Measurements from ENCODE around the gene MYO5B.

Gene MYO5B

GRCh38 chr18:49884959-49885358 is 310.0 kb downstream of the MYO5B start:
- Histone ChIP-seq H4K8ac (ENCODE audit: low read depth, low read length) (no peak overlapping the region), H3K56ac (ENCODE audit: low read length) (no peak overlapping the region)
- WGBS (ENCODE audit: extremely low coverage, insufficient coverage, low lambda C conversion rate) = no CpG with 5 or more reads among the region's 2 CpGs

GRCh38 chr18:49884465-49884864 is 310.5 kb downstream of the MYO5B start:
- no peaks in the 10 kb centered on the region for H3K79me2 ChIP-seq (ENCODE audit: control insufficient read depth, insufficient read depth, low read length)
- H4K8ac ChIP-seq (ENCODE audit: low read depth, low read length) = no peak overlapping the region
- H3K9ac ChIP-seq (ENCODE audit: low read length) = no peak overlapping the region
- no CpG with 5 or more reads among the region's 4 CpGs for WGBS (ENCODE audit: extremely low coverage, insufficient coverage, low lambda C conversion rate)
- H2BK120ac ChIP-seq (ENCODE audit: low read depth, low read length) = no peak overlapping the region
- no peaks in the 10 kb centered on the region for H3K36me3 ChIP-seq (ENCODE audit: control insufficient read depth, insufficient read depth, low read length)
- no peak overlapping the region for H2AK5ac ChIP-seq (ENCODE audit: low read length)
- H3K79me1 ChIP-seq (ENCODE audit: low read length) = no peaks in the 10 kb centered on the region
- no peak overlapping the region for H4K5ac ChIP-seq (ENCODE audit: low read length)
- no peak for DNase-seq
- H3K27ac ChIP-seq (ENCODE audit: low read depth, low read length) = no peak overlapping the region
- no peak overlapping the region for H3K4me3 ChIP-seq (ENCODE audit: low read length)
- peaks cover 3% of the 10 kb centered on the region for H3K4me1 ChIP-seq (ENCODE audit: control insufficient read depth, low read depth, low read length)
- no peak overlapping the region for H2BK15ac ChIP-seq (replicated peaks; ENCODE audit: low read depth)
- no peak overlapping the region for H3K23ac ChIP-seq (ENCODE audit: low read length)
- H3K4ac ChIP-seq (ENCODE audit: low read depth, low read length) = no peak overlapping the region
- H3K27me3 ChIP-seq (ENCODE audit: insufficient read depth, low read length, poor library complexity) = no peaks in the 10 kb centered on the region
- H3K56ac ChIP-seq (ENCODE audit: low read length) = no peak overlapping the region
- H2BK5ac ChIP-seq (ENCODE audit: low read length) = no peak overlapping the region
- no peak overlapping the region for H3K18ac ChIP-seq (ENCODE audit: low read length)
- H3K4me2 ChIP-seq (ENCODE audit: low read length) = no peak overlapping the region

More at GRCh38 chr18:49884959-49885358, 310.0 kb downstream of the MYO5B start:
- H3K23ac ChIP-seq (ENCODE audit: low read length) = no peak overlapping the region
- peaks cover 6% of the 10 kb centered on the region for H3K4me1 ChIP-seq (ENCODE audit: control insufficient read depth, low read depth, low read length)
- H3K4ac ChIP-seq (ENCODE audit: low read depth, low read length) = no peak overlapping the region
- no peak for DNase-seq
- no peaks in the 10 kb centered on the region for H3K36me3 ChIP-seq (ENCODE audit: control insufficient read depth, insufficient read depth, low read length)
- no peak overlapping the region for H2BK120ac ChIP-seq (ENCODE audit: low read depth, low read length)
- H3K18ac ChIP-seq (ENCODE audit: low read length) = no peak overlapping the region
- no peaks in the 10 kb centered on the region for H3K79me2 ChIP-seq (ENCODE audit: control insufficient read depth, insufficient read depth, low read length)
- H3K27ac ChIP-seq (ENCODE audit: low read depth, low read length) = no peak overlapping the region
- H3K4me3 ChIP-seq (ENCODE audit: low read length) = no peak overlapping the region
- no peak overlapping the region for H3K9ac ChIP-seq (ENCODE audit: low read length)
- no peak overlapping the region for H4K5ac ChIP-seq (ENCODE audit: low read length)
- H3K4me2 ChIP-seq (ENCODE audit: low read length) = no peak overlapping the region
- H3K27me3 ChIP-seq (ENCODE audit: insufficient read depth, low read length, poor library complexity) = no peaks in the 10 kb centered on the region
- no peak overlapping the region for H2AK5ac ChIP-seq (ENCODE audit: low read length)
- H2BK15ac ChIP-seq (replicated peaks; ENCODE audit: low read depth) = no peak overlapping the region
- H2BK5ac ChIP-seq (ENCODE audit: low read length) = no peak overlapping the region
- no peaks in the 10 kb centered on the region for H3K79me1 ChIP-seq (ENCODE audit: low read length)

GRCh38 chr18:49880661-49881060 is 314.3 kb downstream of the MYO5B start:
- no peak overlapping the region for H2BK120ac ChIP-seq (ENCODE audit: low read depth, low read length)
- no peak overlapping the region for H3K4ac ChIP-seq (ENCODE audit: low read depth, low read length)
- no peak overlapping the region for H2BK5ac ChIP-seq (ENCODE audit: low read length)
- H2AK5ac ChIP-seq (ENCODE audit: low read length) = no peak overlapping the region
- H3K18ac ChIP-seq (ENCODE audit: low read length) = no peak overlapping the region
- H4K8ac ChIP-seq (ENCODE audit: low read depth, low read length) = no peak overlapping the region
- H3K23ac ChIP-seq (ENCODE audit: low read length) = no peak overlapping the region
- H3K79me2 ChIP-seq (ENCODE audit: control insufficient read depth, insufficient read depth, low read length) = no peaks in the 10 kb centered on the region
- no peak overlapping the region for H3K4me2 ChIP-seq (ENCODE audit: low read length)
- no peak overlapping the region for H3K9ac ChIP-seq (ENCODE audit: low read length)
- no peak overlapping the region for H3K27ac ChIP-seq (ENCODE audit: low read depth, low read length)
- H3K4me1 ChIP-seq (ENCODE audit: control insufficient read depth, low read depth, low read length) = peaks cover 2% of the 10 kb centered on the region
- H3K4me3 ChIP-seq (ENCODE audit: low read length) = no peak overlapping the region
- WGBS (ENCODE audit: extremely low coverage, insufficient coverage, low lambda C conversion rate) = no CpG with 5 or more reads among the region's 3 CpGs
- H3K79me1 ChIP-seq (ENCODE audit: low read length) = no peaks in the 10 kb centered on the region
- no peak overlapping the region for H2BK15ac ChIP-seq (replicated peaks; ENCODE audit: low read depth)
- H3K56ac ChIP-seq (ENCODE audit: low read length) = no peak overlapping the region
- no peaks in the 10 kb centered on the region for H3K27me3 ChIP-seq (ENCODE audit: insufficient read depth, low read length, poor library complexity)
- no peak for DNase-seq
- H3K36me3 ChIP-seq (ENCODE audit: control insufficient read depth, insufficient read depth, low read length) = no peaks in the 10 kb centered on the region
- no peak overlapping the region for H4K5ac ChIP-seq (ENCODE audit: low read length)

- Histone ChIP-seq H3K79me2 (ENCODE audit: control insufficient read depth, insufficient read depth, low read length) (no peaks in the 10 kb centered on the region), H3K18ac (ENCODE audit: low read length) (no peak overlapping the region), H3K27me3 (ENCODE audit: insufficient read depth, low read length, poor library complexity) (no peaks in the 10 kb centered on the region), H2BK120ac (ENCODE audit: low read depth, low read length) (no peak overlapping the region), H4K8ac (ENCODE audit: low read depth, low read length) (no peak overlapping the region), H2AK5ac (ENCODE audit: low read length) (no peak overlapping the region), H3K9ac (ENCODE audit: low read length) (no peak overlapping the region), H3K56ac (ENCODE audit: low read length) (no peak overlapping the region), H3K23ac (ENCODE audit: low read length) (no peak overlapping the region), H3K36me3 (ENCODE audit: control insufficient read depth, insufficient read depth, low read length) (no peaks in the 10 kb centered on the region), H3K27ac (ENCODE audit: low read depth, low read length) (no peak overlapping the region), H2BK15ac (replicated peaks; ENCODE audit: low read depth) (no peak overlapping the region), H3K4ac (ENCODE audit: low read depth, low read length) (no peak overlapping the region), H3K4me3 (ENCODE audit: low read length) (no peak overlapping the region), H3K79me1 (ENCODE audit: low read length) (no peaks in the 10 kb centered on the region), H2BK5ac (ENCODE audit: low read length) (no peak overlapping the region), H4K5ac (ENCODE audit: low read length) (no peak overlapping the region), H3K4me1 (ENCODE audit: control insufficient read depth, low read depth, low read length) (peaks cover 3% of the 10 kb centered on the region), H3K4me2 (ENCODE audit: low read length) (no peak overlapping the region)
- WGBS (ENCODE audit: extremely low coverage, insufficient coverage, low lambda C conversion rate) = no CpG with 5 or more reads among the region's 3 CpGs
- no peak for DNase-seq
Observed at GRCh38 chr18:49879271-49879580, 315.7 kb downstream of the MYO5B start.

- H2BK5ac ChIP-seq (ENCODE audit: low read length) = no peak overlapping the region
- H3K27ac ChIP-seq (ENCODE audit: low read depth, low read length) = no peak overlapping the region
- no peak overlapping the region for H2AK5ac ChIP-seq (ENCODE audit: low read length)
- no peak overlapping the region for H4K8ac ChIP-seq (ENCODE audit: low read depth, low read length)
- H3K79me2 ChIP-seq (ENCODE audit: control insufficient read depth, insufficient read depth, low read length) = no peaks in the 10 kb centered on the region
- no peak overlapping the region for H3K4me2 ChIP-seq (ENCODE audit: low read length)
- H4K5ac ChIP-seq (ENCODE audit: low read length) = no peak overlapping the region
- no peak overlapping the region for H3K23ac ChIP-seq (ENCODE audit: low read length)
- H3K27me3 ChIP-seq (ENCODE audit: insufficient read depth, low read length, poor library complexity) = no peaks in the 10 kb centered on the region
- no peak overlapping the region for H2BK15ac ChIP-seq (replicated peaks; ENCODE audit: low read depth)
- DNase-seq = no peak
- no peak overlapping the region for H3K18ac ChIP-seq (ENCODE audit: low read length)
- peaks cover 3% of the 10 kb centered on the region for H3K4me1 ChIP-seq (ENCODE audit: control insufficient read depth, low read depth, low read length)
- H3K9ac ChIP-seq (ENCODE audit: low read length) = no peak overlapping the region
- no peak overlapping the region for H2BK120ac ChIP-seq (ENCODE audit: low read depth, low read length)
- no peaks in the 10 kb centered on the region for H3K36me3 ChIP-seq (ENCODE audit: control insufficient read depth, insufficient read depth, low read length)
- no peak overlapping the region for H3K4me3 ChIP-seq (ENCODE audit: low read length)
- H3K79me1 ChIP-seq (ENCODE audit: low read length) = no peaks in the 10 kb centered on the region
- no peak overlapping the region for H3K56ac ChIP-seq (ENCODE audit: low read length)
- WGBS (ENCODE audit: extremely low coverage, insufficient coverage, low lambda C conversion rate) = no CpG with 5 or more reads among the region's 10 CpGs
- H3K4ac ChIP-seq (ENCODE audit: low read depth, low read length) = no peak overlapping the region
Observed at GRCh38 chr18:49878567-49879270, 316.2 kb downstream of the MYO5B start.

GRCh38 chr18:49878015-49878414 is 316.9 kb downstream of the MYO5B start:
- Histone ChIP-seq H3K36me3 (ENCODE audit: control insufficient read depth, insufficient read depth, low read length) (no peaks in the 10 kb centered on the region), H2BK5ac (ENCODE audit: low read length) (no peak overlapping the region), H3K27me3 (ENCODE audit: insufficient read depth, low read length, poor library complexity) (no peaks in the 10 kb centered on the region), H4K8ac (ENCODE audit: low read depth, low read length) (no peak overlapping the region), H3K9ac (ENCODE audit: low read length) (no peak overlapping the region), H2AK5ac (ENCODE audit: low read length) (no peak overlapping the region), H3K79me2 (ENCODE audit: control insufficient read depth, insufficient read depth, low read length) (no peaks in the 10 kb centered on the region), H3K23ac (ENCODE audit: low read length) (no peak overlapping the region), H3K56ac (ENCODE audit: low read length) (no peak overlapping the region), H3K27ac (ENCODE audit: low read depth, low read length) (no peak overlapping the region), H3K4ac (ENCODE audit: low read depth, low read length) (no peak overlapping the region), H2BK120ac (ENCODE audit: low read depth, low read length) (no peak overlapping the region), H3K4me1 (ENCODE audit: control insufficient read depth, low read depth, low read length) (peaks cover 3% of the 10 kb centered on the region), H3K4me2 (ENCODE audit: low read length) (no peak overlapping the region), H4K5ac (ENCODE audit: low read length) (no peak overlapping the region), H2BK15ac (replicated peaks; ENCODE audit: low read depth) (no peak overlapping the region), H3K79me1 (ENCODE audit: low read length) (no peaks in the 10 kb centered on the region), H3K18ac (ENCODE audit: low read length) (no peak overlapping the region), H3K4me3 (ENCODE audit: low read length) (no peak overlapping the region)
- DNase-seq = no peak
- no CpG with 5 or more reads among the region's 2 CpGs for WGBS (ENCODE audit: extremely low coverage, insufficient coverage, low lambda C conversion rate)
